Fibroblast of the aortic adventitia (primary cell): Measurements from ENCODE around the gene IFNK. TPM values are rescaled to one million over a fixed set of nuclear protein-coding genes. Genes with fewer than 3 reads are reported as not detected.
A peak's percentile ranks its signal among the peaks of the same experiment; 100 is the strongest.

ENCODE experiments used
- DNase-seq: peaks from one replicate; pipeline ENCODE4 v3.0.0-alpha.2; 2010; ENCODE audit warnings: low read depth
- H3K4me3 ChIP-seq: 2 replicates; pipeline ENCODE4 v1.5.1; 2011; ENCODE audit warnings: low read depth, mild to moderate bottlenecking, control low read depth, low read length, moderate library complexity
- CTCF ChIP-seq: IDR thresholded peaks from 2 replicates; pipeline ENCODE4 v1.5.1; 2011; ENCODE audit warnings: mild to moderate bottlenecking, low read length, control low read depth, inconsistent platforms; ENCODE audit not compliant: insufficient read depth
- total RNA-seq: library from RNA; depleted of rRNA; stranded (reverse); fragments of >200 nt; gene quantifications from 2 replicates; pipeline ENCODE4 v1.2.3, GENCODE V29; 2012; ENCODE audit warnings: low replicate concordance

Gene IFNK
- total RNA-seq, 1 donor = not detected

DNA sequence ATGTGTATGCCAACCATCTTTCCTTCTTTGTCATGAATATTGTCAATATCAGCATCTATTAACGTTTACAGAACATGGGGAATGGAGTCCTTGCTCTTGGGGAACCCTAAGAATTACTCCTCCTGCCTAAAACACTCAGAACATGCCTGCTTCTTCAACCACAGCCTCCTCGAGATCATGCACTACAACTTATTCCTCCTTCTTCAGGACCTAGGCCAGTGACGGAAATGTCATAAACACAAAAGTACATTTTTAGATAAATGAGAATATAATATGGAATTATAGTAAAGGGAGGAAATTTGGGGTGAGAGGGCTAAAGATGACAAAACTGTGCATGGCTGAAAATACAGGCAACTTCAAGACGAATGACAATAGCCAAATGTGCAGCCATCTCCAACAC, 3.1 kb upstream of the IFNK start:
- no peak for TF ChIP-seq CTCF
- H3K4me3 ChIP-seq = no peak overlapping the region
- DNase-seq = no peak

GRCh38 chr9:27523141-27523540, 949 bp upstream of the IFNK start:
- no peak for DNase-seq
- no peak for TF ChIP-seq CTCF
- H3K4me3 ChIP-seq = no peak overlapping the region

DNA sequence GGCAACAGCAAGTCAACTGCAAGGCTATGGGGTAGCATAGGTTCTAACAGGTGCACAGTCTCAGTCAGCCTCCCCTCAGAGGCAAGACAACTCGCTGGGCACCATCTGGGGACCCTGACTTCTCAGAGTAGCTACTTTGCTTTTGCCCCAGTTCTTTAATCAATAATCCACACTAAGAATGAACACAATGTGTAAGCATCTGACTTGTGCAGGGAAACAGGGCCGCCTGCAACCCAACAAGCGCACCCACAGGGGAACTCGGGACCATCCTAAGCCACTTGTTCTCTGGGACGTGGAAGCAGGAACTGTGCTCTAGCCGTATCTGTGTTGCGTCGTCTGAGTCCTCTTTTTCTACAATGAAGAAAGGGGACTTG, 3.6 kb downstream of the IFNK start:
- no peak for DNase-seq
- no peak overlapping the region for H3K4me3 ChIP-seq
- TF ChIP-seq CTCF = no peak

DNA sequence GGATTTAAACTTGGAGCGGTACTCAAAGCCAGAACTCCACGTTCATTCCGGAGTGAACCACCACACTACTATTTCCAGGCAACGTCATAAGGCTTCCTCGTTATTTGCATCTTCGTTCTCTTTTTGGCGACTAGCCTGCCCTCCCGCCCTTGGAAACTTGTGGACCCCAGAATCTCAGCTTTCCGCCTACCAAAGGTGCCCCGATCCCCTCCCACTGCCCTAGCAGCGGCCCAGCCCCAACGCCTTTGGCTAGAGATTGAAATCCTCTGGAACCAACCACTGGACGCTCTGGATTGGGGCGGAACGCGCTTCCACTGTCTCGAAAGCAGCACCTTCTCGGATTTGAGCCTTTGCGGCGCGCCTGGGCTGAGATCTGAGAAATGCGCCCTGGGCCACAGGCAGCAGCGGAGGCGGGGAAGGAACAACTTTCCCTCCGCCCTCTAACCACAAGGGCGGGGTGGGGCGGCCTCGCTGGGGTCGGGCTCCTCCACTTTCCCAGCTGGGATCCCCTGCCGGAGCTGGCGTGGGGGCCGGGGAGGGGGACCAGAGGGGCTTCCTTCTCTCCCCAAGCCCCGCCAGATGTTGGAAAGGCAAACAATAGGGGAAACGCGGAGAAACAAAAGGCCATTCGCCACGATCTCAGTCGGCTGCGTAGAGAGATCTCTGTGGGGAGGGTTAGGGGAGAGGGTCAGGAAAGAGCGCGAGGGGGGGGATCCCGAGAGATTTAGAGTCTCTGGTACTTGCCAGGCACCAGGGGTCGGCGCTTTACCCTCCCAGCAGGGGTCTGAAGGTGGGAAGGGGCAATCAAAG, 4.2 kb downstream of the IFNK start:
- no peak for TF ChIP-seq CTCF
- H3K4me3 ChIP-seq = peak overlapping the region; percentile 64
- peak; percentile 40 for DNase-seq

- TF ChIP-seq CTCF = no peak
- H3K4me3 ChIP-seq = peak overlapping the region; percentile 64
- peak; percentile 3 for DNase-seq
These were observed 4.8 kb downstream of the IFNK start for GRCh38 chr9:27528886-27529315.

- peak; percentile 56 for DNase-seq
- peak; percentile 89 for TF ChIP-seq CTCF
- H3K4me3 ChIP-seq = peak within 1 kb of the TSS; percentile 64
These were observed 5.5 kb downstream of the IFNK start, which contains the start of gene MOB3B for GRCh38 chr9:27529316-27530278. Gene MOB3B, minus strand, starts transcription at chr9:27529814. Its CDS starts 74,264 bp downstream, at chr9:27455550.
